Stomach smooth muscle (tissue), 2 donors: ENCODE results near the gene MYO1A.
"Not testable (repeated sequence)": the region's sequence is repeated elsewhere in the genome, so short reads cannot be mapped to it uniquely, and the experiment has no call there.

ENCODE experiments used
- H3K27ac ChIP-seq: one replicate; pipeline ENCODE4 v1.7.0; 2013; ENCODE audit warnings: mild to moderate bottlenecking, low read length, inconsistent platforms
- H3K27me3 ChIP-seq, 2 donors: one replicate each; pipeline ENCODE4 v1.7.0; 2013; ENCODE audit warnings: low read length in 2 of 2; ENCODE audit not compliant: insufficient read depth in 2 of 2, control insufficient read depth in 1 of 2
- H3K36me3 ChIP-seq, 2 donors: one replicate each; pipeline ENCODE4 v1.7.0; 2013; ENCODE audit warnings: low read length in 2 of 2; ENCODE audit not compliant: control insufficient read depth in 2 of 2, insufficient read depth in 2 of 2
- H3K4me1 ChIP-seq: one replicate; pipeline ENCODE4 v1.7.0; 2013; ENCODE audit warnings: low read length; ENCODE audit not compliant: control insufficient read depth, insufficient read depth
- H3K4me3 ChIP-seq, 2 donors: one replicate each; pipeline ENCODE4 v1.7.0; 2013; ENCODE audit warnings: low read length in 2 of 2
- H3K9ac ChIP-seq, 2 donors: one replicate each; pipeline ENCODE4 v1.7.0; 2013; ENCODE audit warnings: low read length in 2 of 2, mild to moderate bottlenecking in 1 of 2
- H3K9me3 ChIP-seq, 2 donors: one replicate each; pipeline ENCODE4 v1.7.0; 2013; ENCODE audit warnings: low read length in 2 of 2; ENCODE audit not compliant: control insufficient read depth in 2 of 2
- donor health status: healthy.
- donor health status: Pancreatic carcinoma.

MYO1A gene

GRCh38 chr12:57087010-57087690 lies 37.2 kb upstream of the MYO1A start:
- Histone ChIP-seq H3K4me3 (peak overlapping the region; percentile 88 to 90), H3K4me1 (peaks cover 37% of the 10 kb centered on the region), H3K27me3 (no peaks in the 10 kb centered on the region), H3K9ac (peak overlapping the region; percentile 97 to 99), H3K36me3 (peaks cover 0 to 7% of the 10 kb centered on the region in 2 donors), H3K9me3 (no peaks in the 10 kb centered on the region), H3K27ac (peak overlapping the region; percentile 100)

- Histone ChIP-seq H3K9me3 (no peaks in the 10 kb centered on the region), H3K4me1 (peaks cover 31% of the 10 kb centered on the region), H3K4me3 (peak overlapping the region; percentile 88 to 90), H3K9ac (peak overlapping the region; percentile 97 to 99), H3K27ac (peak overlapping the region; percentile 100), H3K27me3 (no peaks in the 10 kb centered on the region), H3K36me3 (peaks cover 0 to 2% of the 10 kb centered on the region in 2 donors)
Measured at GRCh38 chr12:57086493-57087009, 36.6 kb upstream of the MYO1A start.

GRCh38 chr12:57085999-57086492 lies 36.1 kb upstream of the MYO1A start:
- Histone ChIP-seq H3K4me3 (peak overlapping the region; percentile 88 to 90), H3K9ac (peak overlapping the region; percentile 97 to 99), H3K27me3 (no peaks in the 10 kb centered on the region), H3K9me3 (no peaks in the 10 kb centered on the region), H3K27ac (peak overlapping the region; percentile 100), H3K4me1 (peaks cover 26% of the 10 kb centered on the region), H3K36me3 (peaks cover 0 to under 1% of the 10 kb centered on the region in 2 donors)

GRCh38 chr12:57080855-57081254 lies 30.9 kb upstream of the MYO1A start:
- Histone ChIP-seq H3K36me3 (no peaks in the 10 kb centered on the region), H3K4me3 (no peak overlapping the region), H3K9me3 (no peaks in the 10 kb centered on the region), H3K27me3 (no peaks in the 10 kb centered on the region), H3K9ac (no peak overlapping the region), H3K27ac (no peak overlapping the region), H3K4me1 (peaks cover 18% of the 10 kb centered on the region)

- Histone ChIP-seq H3K27me3 (no peaks in the 10 kb centered on the region), H3K27ac (peak overlapping the region; percentile 84), H3K9me3 (no peaks in the 10 kb centered on the region), H3K36me3 (no peaks in the 10 kb centered on the region), H3K9ac (peak overlapping the region in 1 of 2 donors; percentile 75), H3K4me3 (no peak overlapping the region), H3K4me1 (peaks cover 15% of the 10 kb centered on the region)
Measured at GRCh38 chr12:57079821-57080220, 29.9 kb upstream of the MYO1A start.

GRCh38 chr12:57078519-57079404 lies 28.8 kb upstream of the MYO1A start, which contains the start of gene NEMP1:
NEMP1 (minus strand) TSS chr12:57078791; CDS start chr12:57078745, 46 bp downstream.
- Histone ChIP-seq H3K36me3 (no peaks in the 10 kb centered on the region), H3K9me3 (no peaks in the 10 kb centered on the region), H3K9ac (peak within 1 kb of the TSS; percentile 75 to 79), H3K4me3 (peak within 1 kb of the TSS; percentile 76 to 83), H3K4me1 (peaks cover 15% of the 10 kb centered on the region), H3K27me3 (no peaks in the 10 kb centered on the region), H3K27ac (peak within 1 kb of the TSS; percentile 84)

- H3K27me3 ChIP-seq, H3K9me3 ChIP-seq, H3K9ac ChIP-seq, H3K27ac ChIP-seq, H3K36me3 ChIP-seq, H3K4me3 ChIP-seq: not testable (repeated sequence)
- H3K4me1 ChIP-seq = peaks cover 11% of the 10 kb centered on the region
Measured at GRCh38 chr12:57073566-57074450, 23.9 kb upstream of the MYO1A start.

GRCh38 chr12:57072661-57073060 lies 22.7 kb upstream of the MYO1A start:
- peak overlapping the region in 1 of 2 donors; percentile 22 for H3K4me3 ChIP-seq

GRCh38 chr12:57069523-57069922 lies 19.6 kb upstream of the MYO1A start:
- Histone ChIP-seq H3K36me3 (peaks cover 7 to 9% of the 10 kb centered on the region in 2 donors), H3K27ac (peak overlapping the region; percentile 76)

More at GRCh38 chr12:57072661-57073060, 22.7 kb upstream of the MYO1A start:
- Histone ChIP-seq H3K27ac (peak overlapping the region; percentile 55), H3K9ac (no peak overlapping the region), H3K4me1 (peaks cover 6% of the 10 kb centered on the region), H3K9me3 (no peaks in the 10 kb centered on the region), H3K27me3 (no peaks in the 10 kb centered on the region), H3K36me3 (peaks cover 2 to 4% of the 10 kb centered on the region in 2 donors)

GRCh38 chr12:57066245-57066644 lies 16.3 kb upstream of the MYO1A start:
- no peaks in the 10 kb centered on the region for H3K9me3 ChIP-seq
- no peaks in the 10 kb centered on the region for H3K4me1 ChIP-seq
- H3K27me3 ChIP-seq = no peaks in the 10 kb centered on the region
- no peak overlapping the region for H3K9ac ChIP-seq
- H3K4me3 ChIP-seq = no peak overlapping the region
- peaks cover 7 to 12% of the 10 kb centered on the region in 2 donors for H3K36me3 ChIP-seq
- no peak overlapping the region for H3K27ac ChIP-seq

More at GRCh38 chr12:57069523-57069922, 19.6 kb upstream of the MYO1A start:
- Histone ChIP-seq H3K4me3 (peak overlapping the region in 1 of 2 donors; percentile 5), H3K4me1 (peaks cover 4% of the 10 kb centered on the region), H3K27me3 (no peaks in the 10 kb centered on the region), H3K9me3 (no peaks in the 10 kb centered on the region), H3K9ac (peak overlapping the region; percentile 37 to 71)
